H1 (cell line): Measurements from ENCODE around the gene C12orf75. TPM values are rescaled to one million over a fixed set of nuclear protein-coding genes. Genes with fewer than 3 reads are reported as not detected.

Source experiments
- CTCF ChIA-PET: fragments of 300-600 bp; sonication (Branson Sonifier 250); formaldehyde crosslinking; loops from one replicate; lab custom pipeline; 2021; ENCODE audit not compliant: partially characterized antibody; lab: Charles Lee
- POLR2A ChIA-PET: fragments of 300-600 bp; sonication (Branson Sonifier 250); formaldehyde crosslinking; loops from one replicate; lab custom pipeline; 2021; ENCODE audit warnings: inconsistent platforms; ENCODE audit not compliant: partially characterized antibody; lab: Charles Lee
- DNase-seq, 2 experiments: peaks; one replicate each; pipeline versions ENCODE4 v3.0.0 to v3.0.0-alpha.2; 2010 to 2022; ENCODE audit warnings: low spot score in 2 of 2, low read depth in 1 of 2, mixed read lengths in 1 of 2
- FAIRE-seq: peaks from 2 replicates; lab custom pipeline; 2011; peaks lifted over from hg19 to GRCh38; lab: Jason Lieb, UNC
- H2AFZ ChIP-seq: 2 replicates; pipeline ENCODE4 v1.8.1; 2012; ENCODE audit warnings: low read length, inconsistent platforms
- H2AK5ac ChIP-seq: 2 replicates; pipeline ENCODE4 v1.6.1; 2013; ENCODE audit warnings: low read depth, low read length
- H2BK120ac ChIP-seq: replicated peaks from 2 replicates; pipeline ENCODE3; 2013; ENCODE audit warnings: low read depth, low read length, inconsistent platforms
- H2BK12ac ChIP-seq: 2 replicates; pipeline ENCODE4 v1.6.1; 2013; ENCODE audit warnings: low read depth, low read length
- H2BK15ac ChIP-seq: 2 replicates; pipeline ENCODE4 v1.6.1; 2013; ENCODE audit warnings: low read length
- H2BK20ac ChIP-seq: 2 replicates; pipeline ENCODE4 v1.6.1; 2013; ENCODE audit warnings: low read length
- H2BK5ac ChIP-seq: 2 replicates; pipeline ENCODE4 v1.6.1; 2013; ENCODE audit warnings: low read depth, low read length
- H3K14ac ChIP-seq: 2 replicates; pipeline ENCODE4 v1.6.1; 2013; ENCODE audit warnings: inconsistent platforms; ENCODE audit not compliant: insufficient read length
- H3K18ac ChIP-seq: 2 replicates; pipeline ENCODE4 v1.6.1; 2013; ENCODE audit warnings: low read length; ENCODE audit errors: extremely low read depth
- H3K23ac ChIP-seq: 2 replicates; pipeline ENCODE4 v1.6.1; 2013; ENCODE audit warnings: inconsistent platforms; ENCODE audit not compliant: insufficient read length
- H3K23me2 ChIP-seq: 2 replicates; pipeline ENCODE4 v1.6.1; 2013; ENCODE audit warnings: low read depth, low read length
- H3K27ac ChIP-seq: 2 replicates; pipeline ENCODE4 v1.6.1; 2011; ENCODE audit warnings: low read depth, low read length, inconsistent platforms
- H3K27me3 ChIP-seq, 4 experiments: replicated peaks in 1 of 4; 1 replicate in 1 of 4; 2 replicates in 3 of 4; pipeline versions ENCODE4 v1.6.1 to v1.8.1; 2011 to 2013; ENCODE audit warnings: low read length in 3 of 4, mild to moderate bottlenecking in 3 of 4, inconsistent platforms in 2 of 4, mixed read lengths in 2 of 4, moderate library complexity in 1 of 4; ENCODE audit not compliant: control insufficient read depth in 3 of 4, insufficient read depth in 3 of 4; ENCODE audit errors: extremely low read depth in 1 of 4
- H3K36me3 ChIP-seq, 4 experiments: 2 replicates each; pipeline versions ENCODE4 v1.6.1 to v1.8.1; 2011 to 2013; ENCODE audit warnings: mild to moderate bottlenecking in 4 of 4, low read length in 3 of 4, moderate library complexity in 2 of 4, control low read depth in 1 of 4, inconsistent platforms in 1 of 4; ENCODE audit not compliant: insufficient read depth in 4 of 4, control insufficient read depth in 2 of 4
- H3K4ac ChIP-seq: replicated peaks from 2 replicates; pipeline ENCODE3; 2013; ENCODE audit warnings: low read length, low read depth, mixed read lengths, inconsistent platforms; ENCODE audit not compliant: insufficient read length
- H3K4me1 ChIP-seq, 4 experiments: replicated peaks in 1 of 4; 1 replicate in 1 of 4; 2 replicates in 3 of 4; pipeline versions ENCODE4 v1.6.1 to v1.8.1; 2011 to 2013; ENCODE audit warnings: low read length in 3 of 4, inconsistent platforms in 2 of 4, mixed read lengths in 1 of 4; ENCODE audit not compliant: insufficient read depth in 4 of 4, control insufficient read depth in 3 of 4
- H3K4me2 ChIP-seq, 2 experiments: 2 replicates each; pipeline versions ENCODE4 v1.6.1 to v1.8.1; 2011 to 2013; ENCODE audit warnings: low read depth in 2 of 2, low read length in 2 of 2, control low read depth in 1 of 2, inconsistent platforms in 1 of 2, mild to moderate bottlenecking in 1 of 2; ENCODE audit not compliant: insufficient read depth in 1 of 2
- H3K4me3 ChIP-seq, 4 experiments: fragments of 200-600, 300-600 bp in 1 of 4; sonication (generic), shearing (Covaris generic), sonication (Bioruptor Twin) in 1 of 4; 2 replicates each; pipeline versions ENCODE4 v1.5.1 to v1.8.1; 2011 to 2016; ENCODE audit warnings: low read length in 4 of 4, low read depth in 3 of 4, control low read depth in 2 of 4, inconsistent platforms in 2 of 4, mild to moderate bottlenecking in 2 of 4, mixed read lengths in 1 of 4, moderate library complexity in 1 of 4; ENCODE audit not compliant: insufficient read depth in 2 of 4; ENCODE audit errors: extremely low read depth in 1 of 4
- H3K56ac ChIP-seq: replicated peaks from 2 replicates; pipeline ENCODE3; 2013; ENCODE audit warnings: low read depth, mild to moderate bottlenecking, mixed read lengths, low read length, inconsistent platforms; ENCODE audit not compliant: insufficient read length
- H3K79me1 ChIP-seq: 2 replicates; pipeline ENCODE4 v1.6.1; 2013; ENCODE audit warnings: low read depth, low read length, control low read depth
- H3K79me2 ChIP-seq, 2 experiments: 2 replicates each; pipeline versions ENCODE4 v1.6.1 to v1.8.1; 2012 to 2013; ENCODE audit warnings: low read length in 2 of 2, mild to moderate bottlenecking in 2 of 2, inconsistent platforms in 1 of 2; ENCODE audit not compliant: insufficient read depth in 2 of 2, control insufficient read depth in 1 of 2
- H3K9ac ChIP-seq, 4 experiments: replicated peaks in 1 of 4; 1 replicate in 1 of 4; 2 replicates in 3 of 4; pipeline versions ENCODE4 v1.6.1 to v1.8.1; 2011 to 2013; ENCODE audit warnings: low read depth in 3 of 4, low read length in 3 of 4, control low read depth in 2 of 4, mild to moderate bottlenecking in 2 of 4, moderate library complexity in 2 of 4, inconsistent platforms in 1 of 4; ENCODE audit errors: extremely low read depth in 1 of 4
- H3K9me3 ChIP-seq, 2 experiments: 2 replicates each; pipeline versions ENCODE4 v1.6.1 to v1.8.1; 2012 to 2013; ENCODE audit warnings: mild to moderate bottlenecking in 2 of 2, moderate library complexity in 2 of 2, control low read depth in 1 of 2, inconsistent platforms in 1 of 2, low read depth in 1 of 2, low read length in 1 of 2, mixed read lengths in 1 of 2; ENCODE audit not compliant: insufficient read depth in 2 of 2
- H4K20me1 ChIP-seq, 2 experiments: replicated peaks in 1 of 2; 2 replicates each; pipeline versions ENCODE3 to v1.8.1; 2011 to 2013; ENCODE audit warnings: inconsistent platforms in 2 of 2, low read length in 2 of 2, mild to moderate bottlenecking in 1 of 2; ENCODE audit not compliant: insufficient read depth in 2 of 2, control insufficient read depth in 1 of 2
- H4K5ac ChIP-seq: 2 replicates; pipeline ENCODE4 v1.6.1; 2013; ENCODE audit warnings: low read length, low read depth, mixed read lengths, inconsistent platforms; ENCODE audit not compliant: insufficient read length
- H4K8ac ChIP-seq: 2 replicates; pipeline ENCODE4 v1.8.0; 2013; ENCODE audit warnings: mild to moderate bottlenecking, moderate library complexity, low read length, inconsistent platforms; ENCODE audit not compliant: insufficient read depth; ENCODE audit errors: extremely low read depth
- H4K91ac ChIP-seq: replicated peaks from 2 replicates; pipeline ENCODE3; 2013; ENCODE audit warnings: low read length, mixed read lengths, inconsistent platforms; ENCODE audit not compliant: insufficient read length
- ATF2 ChIP-seq: IDR thresholded peaks from 2 replicates; pipeline ENCODE4 v1.6.1; 2012; ENCODE audit warnings: low read length, inconsistent platforms
- ATF3 ChIP-seq: IDR thresholded peaks from 2 replicates; pipeline ENCODE4 v1.6.1; 2011; ENCODE audit warnings: low read depth, mild to moderate bottlenecking, low read length; ENCODE audit not compliant: insufficient read depth
- TCF12 ChIP-seq: IDR thresholded peaks from 2 replicates; pipeline ENCODE4 v1.6.1; 2011; ENCODE audit warnings: low read depth, mild to moderate bottlenecking, low read length
- USF2 ChIP-seq: IDR thresholded peaks from 2 replicates; pipeline ENCODE4 v1.6.1; 2011; ENCODE audit warnings: low read length, improper control_type of control experiment
- WGBS, 2 experiments: shearing (Covaris generic) in 1 of 2; methylation state at CpG; one replicate each; pipeline versions ENCODE4 v1.1.6 to v1.1.7; 2013 to 2015; ENCODE audit warnings: low lambda C conversion rate in 2 of 2, mixed read lengths in 2 of 2, inconsistent platforms in 1 of 2, low coverage in 1 of 2, missing lambda C conversion rate in 1 of 2; ENCODE audit not compliant: insufficient replicate concordance in 2 of 2, insufficient coverage in 1 of 2, insufficient read length in 1 of 2; ENCODE audit errors: extremely low coverage in 1 of 2, missing lambda C conversion rate in 1 of 2; 5-methylcytosine and 5-hydroxymethylcytosine counted together
- polyA plus RNA-seq, 7 experiments: library from polyadenylated mRNA; depleted of rRNA in 3 of 7; stranded (reverse) in 5 of 7; unstranded in 2 of 7; fragments of >200 nt in 5 of 7; fragments of 200-250 nt in 2 of 7; gene quantifications; 1 replicate in 5 of 7; 2 replicates in 1 of 7; 4 replicates in 1 of 7; pipeline versions ENCODE4 v1.2.1 to v1.2.3, GENCODE V29; 2011 to 2013; ENCODE audit warnings: missing spikeins in 2 of 7, mixed read lengths in 2 of 7
- total RNA-seq: library from RNA; stranded (reverse); fragmentation: NEBNext Ultra II Directional; extraction: Animal tissue kit (Norgen Biotek cat#: 25700); gene quantifications from 2 replicates; pipeline ENCODE4 v1.2.1, GENCODE V29; 2021

Gene C12orf75
- total and polyA plus RNA-seq, 2 of the 8 experiments (the other 6 are each of a cell fraction or from before 2014, with no cell fraction given), result 26.4 to 41.2 TPM

GRCh38 chr12:105417732-105418131 lies 87.2 kb downstream of the C12orf75 start:
- no peak overlapping the region for H2BK20ac ChIP-seq
- FAIRE-seq, result no peak

More at GRCh38 chr12:105417732-105418131, 87.2 kb downstream of the C12orf75 start:
- Histone ChIP-seq H4K20me1 (no peaks in the 10 kb centered on the region), H3K4me3 (no peak overlapping the region), H3K4ac (no peak overlapping the region), H3K79me2 (no peaks in the 10 kb centered on the region), H3K14ac (no peak overlapping the region), H4K91ac (no peak overlapping the region), H3K4me1 (no peaks in the 10 kb centered on the region), H3K23ac (no peak overlapping the region), H3K79me1 (no peaks in the 10 kb centered on the region), H2BK15ac (no peak overlapping the region), H2BK12ac (no peak overlapping the region), H3K27me3 (no peaks in the 10 kb centered on the region), H3K9ac (no peak overlapping the region), H3K23me2 (no peaks in the 10 kb centered on the region), H3K9me3 (no peaks in the 10 kb centered on the region), H4K5ac (no peak overlapping the region), H2BK120ac (no peak overlapping the region), H3K27ac (no peak overlapping the region), H4K8ac (no peak overlapping the region), H3K4me2 (no peak overlapping the region), H2AFZ (no peak overlapping the region), H3K18ac (no peak overlapping the region), H2BK5ac (no peak overlapping the region), H3K56ac (no peak overlapping the region), H2AK5ac (no peak overlapping the region), H3K36me3 (no peaks in the 10 kb centered on the region)
- ChIA-PET CTCF (interaction anchor here (0.7 to 3.9 kb wide), 8 partner anchors 10 to 810 kb away, joined by 3 to 29 read pairs (median 4); no protein-coding TSS in a partner anchor), POLR2A (no interaction called here)
- 68% methylated on average over 4 of the region's 4 CpGs; no CpG with 5 or more reads in 1 of the 2 experiments for WGBS, 2 experiments
- TF ChIP-seq ATF2 (no peak), ATF3 (no peak), TCF12 (no peak), USF2 (no peak)
- DNase-seq, result no peak
